Activated CD8-positive, alpha-beta T cell treated with anti-CD3 and anti-CD28 coated beads for 36 hours (primary cell): ENCODE measurements around the gene SEMA4D. TPM values are rescaled to one million over a fixed set of nuclear protein-coding genes. Genes with fewer than 3 reads are reported as not detected.

Source experiments
- ATAC-seq: fragments of 200-7000 bp; cut with Tn5 transposase; one replicate; pipeline ENCODE4 v1.10.0; 2021; ENCODE audit warnings: mild to moderate bottlenecking, moderate library complexity
- CTCF ChIA-PET: fragments of 350-600 bp; sonication (Branson Sonifier 250); formaldehyde crosslinking; loops from one replicate; lab custom pipeline; 2021; ENCODE audit warnings: antibody characterized with exemption; lab: Charles Lee
- POLR2A ChIA-PET: fragments of 350-600 bp; sonication (Branson Sonifier 250); formaldehyde crosslinking; loops from one replicate; lab custom pipeline; 2021; ENCODE audit warnings: antibody characterized with exemption; lab: Charles Lee
- DNase-seq: peaks from one replicate; pipeline ENCODE4 v3.0.0-alpha.2; 2020
- H3K27ac Mint-ChIP-seq: one replicate; pipeline ENCODE4 v1.8.0; 2021; ENCODE audit warnings: mild to moderate bottlenecking, mixed read lengths
- H3K27me3 Mint-ChIP-seq: one replicate; pipeline ENCODE4 v1.8.0; 2021; ENCODE audit warnings: mixed read lengths
- H3K36me3 Mint-ChIP-seq: one replicate; pipeline ENCODE4 v1.8.0; 2021; ENCODE audit warnings: low read depth, mixed read lengths
- H3K4me1 Mint-ChIP-seq: one replicate; pipeline ENCODE4 v1.8.0; 2021; ENCODE audit warnings: low read depth, mixed read lengths
- H3K4me3 Mint-ChIP-seq: one replicate; pipeline ENCODE4 v1.8.0; 2021; ENCODE audit warnings: mild to moderate bottlenecking, moderate library complexity, mixed read lengths
- H3K9me3 Mint-ChIP-seq: one replicate; pipeline ENCODE4 v1.8.0; 2021; ENCODE audit warnings: mixed read lengths
- CTCF ChIP-seq: fragments of 200-600 bp; IDR thresholded peaks from one replicate; pipeline ENCODE4 v1.8.0; 2022; ENCODE audit warnings: antibody characterized with exemption, mild to moderate bottlenecking
- intact Hi-C: fragments of 100-400 bp; cut with micrococcal nuclease; formaldehyde crosslinking; loops from one replicate; pipeline ENCODE4 v1.10.0; 2022
- total RNA-seq, 2 experiments: library from RNA; stranded (reverse); gene quantifications; one replicate each; pipeline ENCODE4 v1.2.3, GENCODE V29; 2021

Gene SEMA4D
- total RNA-seq, 2 experiments from 2014 or later: 290 to 317 TPM

- POLR2A ChIA-PET: interaction anchor here (0.7 to 3.3 kb wide), 12 partner anchors 9 to 52 kb away, joined by 3 to 14 read pairs (median 6); no protein-coding TSS in a partner anchor
- no peak for TF ChIP-seq CTCF
- peak; percentile 10 for ATAC-seq
- no peaks in the 10 kb centered on the region for H3K27me3 Mint-ChIP-seq
- intact Hi-C loops: no loop called here
- no peaks in the 10 kb centered on the region for H3K9me3 Mint-ChIP-seq
- no peak for DNase-seq
- H3K36me3 Mint-ChIP-seq: peaks cover 8% of the 10 kb centered on the region
- no peak overlapping the region for H3K4me3 Mint-ChIP-seq
- H3K4me1 Mint-ChIP-seq: peaks cover 65% of the 10 kb centered on the region
- peak overlapping the region; percentile 94 for H3K27ac Mint-ChIP-seq
- CTCF ChIA-PET: interaction anchor here (0.7 to 4.7 kb wide), 8 partner anchors 9 to 72 kb away, joined by 3 to 26 read pairs (median 5); no protein-coding TSS in a partner anchor
Observed at GRCh38 chr9:89501311-89501898, 3.5 kb upstream of the SEMA4D start.

GRCh38 chr9:89500008-89500407, 2.1 kb upstream of the SEMA4D start:
- TF ChIP-seq CTCF: no peak
- Mint-ChIP-seq H3K4me3 (no peak overlapping the region), H3K9me3 (no peaks in the 10 kb centered on the region), H3K27ac (peak overlapping the region; percentile 32), H3K27me3 (no peaks in the 10 kb centered on the region), H3K4me1 (peaks cover 67% of the 10 kb centered on the region), H3K36me3 (peaks cover 19% of the 10 kb centered on the region)
- DNase-seq: no peak
- intact Hi-C loops: no loop called here
- ATAC-seq: no peak
- CTCF ChIA-PET: interaction anchor here (1.7 kb wide), 1 partner anchor 49 kb away, joined by 7 read pairs; no protein-coding TSS in a partner anchor
- POLR2A ChIA-PET: interaction anchor here (0.8 to 3.3 kb wide), 6 partner anchors 11 to 36 kb away, joined by 3 to 14 read pairs (median 5); no protein-coding TSS in a partner anchor

GRCh38 chr9:89498852-89499480, 1.1 kb upstream of the SEMA4D start:
- Mint-ChIP-seq H3K9me3 (no peaks in the 10 kb centered on the region), H3K36me3 (peaks cover 28% of the 10 kb centered on the region), H3K4me1 (peaks cover 75% of the 10 kb centered on the region), H3K27me3 (no peaks in the 10 kb centered on the region), H3K27ac (peak overlapping the region; percentile 94), H3K4me3 (peak overlapping the region; percentile 81)
- POLR2A ChIA-PET: interaction anchor here (0.8 to 2.3 kb wide), 10 partner anchors 9 to 50 kb away, joined by 3 to 8 read pairs (median 4); no protein-coding TSS in a partner anchor
- ATAC-seq (peak; percentile 11), DNase-seq (peak; percentile 78)
- CTCF ChIA-PET: interaction anchor here (1.0 to 1.7 kb wide), 3 partner anchors 9 to 73 kb away, joined by 3 to 7 read pairs (median 7); no protein-coding TSS in a partner anchor
- intact Hi-C loops: loop anchor here (2.0 kb wide), 1 partner anchor 24 kb away; no protein-coding TSS in a partner anchor
- no peak for TF ChIP-seq CTCF

- POLR2A ChIA-PET: interaction anchor here (0.6 to 2.6 kb wide), 4 partner anchors 9 to 52 kb away, joined by 3 to 15 read pairs (median 8); no protein-coding TSS in a partner anchor
- H3K4me3 Mint-ChIP-seq: peak overlapping the region; percentile 92
Observed at GRCh38 chr9:89497257-89497963, 503 bp downstream of the SEMA4D start.

More at GRCh38 chr9:89497257-89497963, 503 bp downstream of the SEMA4D start:
- Mint-ChIP-seq H3K27me3 (no peaks in the 10 kb centered on the region), H3K36me3 (peaks cover 38% of the 10 kb centered on the region), H3K4me1 (peaks cover 77% of the 10 kb centered on the region), H3K27ac (peak overlapping the region; percentile 92), H3K9me3 (no peaks in the 10 kb centered on the region)
- intact Hi-C loops: no loop called here
- no peak for TF ChIP-seq CTCF
- peak; percentile 50 for DNase-seq
- CTCF ChIA-PET: no interaction called here
- ATAC-seq: no peak
